ENCODE results near the gene UNK. TPM values are rescaled to one million over a fixed set of nuclear protein-coding genes. Genes with fewer than 3 reads are reported as not detected.
"Not testable (repeated sequence)": the region's sequence is repeated elsewhere in the genome, so short reads cannot be mapped to it uniquely, and the experiment has no call there.

UNK gene
- total RNA-seq, 3 donors from 2014 or later, result 24.5 to 27.5 (median 25.7) TPM

GRCh38 chr17:75854881-75855309 lies 70.3 kb downstream of the UNK start:
- ATAC-seq (peak; percentile 5), DNase-seq (no peak)
- peaks cover 6% of the 10 kb centered on the region for H3K4me1 ChIP-seq (ENCODE audit: low read depth)
- no peak for TF ChIP-seq CTCF (IDR thresholded peaks at IDR 0.05)
- H3K9me3 ChIP-seq, result no peaks in the 10 kb centered on the region
- peak overlapping the region; percentile 85 for H3K4me3 ChIP-seq
- H3K36me3 ChIP-seq (ENCODE audit: low read depth), result peaks cover 5% of the 10 kb centered on the region
- intact Hi-C loops (cut with DNase I, micrococcal nuclease), result no loop called here

GRCh38 chr17:75855310-75856061 lies 70.9 kb downstream of the UNK start, which contains the start of gene WBP2:
WBP2 (minus strand) TSS chr17:75855335; CDS start chr17:75855297, 38 bp downstream.
- intact Hi-C loops (cut with DNase I, micrococcal nuclease), result no loop called here
- Histone ChIP-seq H3K4me1 (ENCODE audit: low read depth) (peaks cover 6% of the 10 kb centered on the region), H3K36me3 (ENCODE audit: low read depth) (peaks cover 5% of the 10 kb centered on the region), H3K4me3 (peak within 1 kb of the TSS; percentile 85), H3K9me3 (no peaks in the 10 kb centered on the region)
- ATAC-seq, result peak; percentile 93
- peak; percentile 12 for TF ChIP-seq CTCF (IDR thresholded peaks at IDR 0.05)
- DNase-seq, result peak; percentile 94 to 99 (median 99)

- no peaks in the 10 kb centered on the region for H3K9me3 ChIP-seq
- peak overlapping the region; percentile 85 for H3K4me3 ChIP-seq
- H3K36me3 ChIP-seq (ENCODE audit: low read depth), result peaks cover 5% of the 10 kb centered on the region
- ATAC-seq, result peak; percentile 47
- intact Hi-C loops (cut with DNase I, micrococcal nuclease), result no loop called here
- H3K4me1 ChIP-seq (ENCODE audit: low read depth), result peaks cover 6% of the 10 kb centered on the region
- DNase-seq, result peak in 1 of 3 donors; percentile 52
- no peak for TF ChIP-seq CTCF (IDR thresholded peaks at IDR 0.05)
Measured at GRCh38 chr17:75856062-75856756, 71.6 kb downstream of the UNK start.

GRCh38 chr17:75859358-75859757 lies 74.8 kb downstream of the UNK start:
- H3K36me3 ChIP-seq (ENCODE audit: low read depth); H3K4me1 ChIP-seq (ENCODE audit: low read depth); H3K9me3 ChIP-seq; intact Hi-C loops (cut with DNase I, micrococcal nuclease); ATAC-seq; DNase-seq; H3K4me3 ChIP-seq: not testable (repeated sequence)

- intact Hi-C loops (cut with DNase I, micrococcal nuclease), result no loop called here
- ATAC-seq (no peak), DNase-seq (no peak)
- no peaks in the 10 kb centered on the region for H3K36me3 ChIP-seq (ENCODE audit: low read depth)
- TF ChIP-seq CTCF (IDR thresholded peaks at IDR 0.05), result no peak
- H3K9me3 ChIP-seq, result no peaks in the 10 kb centered on the region
- peaks cover 15% of the 10 kb centered on the region for H3K4me1 ChIP-seq (ENCODE audit: low read depth)
- H3K4me3 ChIP-seq, result no peak overlapping the region
Measured at GRCh38 chr17:75861927-75862317, 77.3 kb downstream of the UNK start.

- peak; percentile 71 for ATAC-seq
- peaks cover 17% of the 10 kb centered on the region for H3K4me1 ChIP-seq (ENCODE audit: low read depth)
- H3K9me3 ChIP-seq, result no peaks in the 10 kb centered on the region
- TF ChIP-seq CTCF (IDR thresholded peaks at IDR 0.05), result no peak
- H3K4me3 ChIP-seq, result no peak overlapping the region
- DNase-seq, result peak; percentile 51 to 72 (median 67)
- intact Hi-C loops (cut with DNase I, micrococcal nuclease), result no loop called here
- no peaks in the 10 kb centered on the region for H3K36me3 ChIP-seq (ENCODE audit: low read depth)
Measured at GRCh38 chr17:75864448-75864871, 79.9 kb downstream of the UNK start.

GRCh38 chr17:75864887-75865286 lies 80.3 kb downstream of the UNK start:
- DNase-seq; H3K4me3 ChIP-seq; H3K36me3 ChIP-seq (ENCODE audit: low read depth); intact Hi-C loops (cut with DNase I, micrococcal nuclease); H3K9me3 ChIP-seq; ATAC-seq: not testable (repeated sequence)
- peaks cover 20% of the 10 kb centered on the region for H3K4me1 ChIP-seq (ENCODE audit: low read depth)

GRCh38 chr17:75865404-75866188 lies 81.0 kb downstream of the UNK start:
- H3K36me3 ChIP-seq (ENCODE audit: low read depth); H3K4me3 ChIP-seq; DNase-seq; H3K9me3 ChIP-seq; intact Hi-C loops (cut with DNase I, micrococcal nuclease); ATAC-seq: not testable (repeated sequence)
- peaks cover 20% of the 10 kb centered on the region for H3K4me1 ChIP-seq (ENCODE audit: low read depth)

Measured in mucosa of descending colon (tissue), 3 donors.